Liver (tissue), 9 donors: ENCODE data around the gene TINAGL1. TPM values are rescaled to one million over a fixed set of nuclear protein-coding genes. Genes with fewer than 3 reads are reported as not detected.

Source experiments
- DNase-seq: peaks from one replicate; pipeline ENCODE4 v3.0.0-alpha.2; 2017; ENCODE audit warnings: low spot score
- H3K27ac ChIP-seq, 2 donors: one replicate each; pipeline ENCODE4 v1.7.0; 2013; ENCODE audit warnings: inconsistent platforms in 2 of 2, low read length in 2 of 2, control low read depth in 1 of 2, low read depth in 1 of 2, mild to moderate bottlenecking in 1 of 2
- H3K27me3 ChIP-seq, 4 donors: one replicate each; pipeline versions ENCODE4 v1.6.1 to v1.7.0; 2013; ENCODE audit warnings: low read length in 3 of 4, inconsistent platforms in 1 of 4, mild to moderate bottlenecking in 1 of 4, moderate library complexity in 1 of 4; ENCODE audit not compliant: control insufficient read depth in 4 of 4, insufficient read depth in 4 of 4
- H3K36me3 ChIP-seq, 4 donors: one replicate each; pipeline versions ENCODE4 v1.6.1 to v1.7.0; 2013; ENCODE audit warnings: low read length in 3 of 4, mild to moderate bottlenecking in 3 of 4, low read depth in 1 of 4, moderate library complexity in 1 of 4; ENCODE audit not compliant: control insufficient read depth in 4 of 4, insufficient read depth in 3 of 4
- H3K4me1 ChIP-seq, 4 donors: one replicate each; pipeline versions ENCODE4 v1.6.1 to v1.7.0; 2013; ENCODE audit warnings: low read length in 3 of 4, mild to moderate bottlenecking in 3 of 4, moderate library complexity in 1 of 4; ENCODE audit not compliant: control insufficient read depth in 4 of 4, insufficient read depth in 4 of 4
- H3K4me3 ChIP-seq, 3 donors: one replicate each; pipeline versions ENCODE4 v1.6.1 to v1.7.0; 2013; ENCODE audit warnings: low read length in 3 of 3, control low read depth in 1 of 3, low read depth in 1 of 3, mild to moderate bottlenecking in 1 of 3
- H3K9ac ChIP-seq, 2 donors: one replicate each; pipeline ENCODE4 v1.7.0; 2013; ENCODE audit warnings: low read length in 2 of 2, mild to moderate bottlenecking in 2 of 2, moderate library complexity in 2 of 2, control low read depth in 1 of 2, low read depth in 1 of 2
- H3K9me3 ChIP-seq, 4 donors: one replicate each; pipeline versions ENCODE4 v1.6.1 to v1.7.0; 2013; ENCODE audit warnings: low read length in 3 of 4; ENCODE audit not compliant: control insufficient read depth in 4 of 4
- EGR1 ChIP-seq, 2 donors: IDR thresholded peaks; 2 replicates each; pipeline ENCODE4 v1.6.1; 2016 to 2018; ENCODE audit warnings: antibody characterized with exemption in 2 of 2, low read depth in 2 of 2
- FOXA1 ChIP-seq: IDR thresholded peaks from 2 replicates; pipeline ENCODE4 v1.6.1; 2016; ENCODE audit warnings: antibody characterized with exemption
- FOXA2 ChIP-seq: IDR thresholded peaks from 2 replicates; pipeline ENCODE4 v1.6.1; 2016; ENCODE audit warnings: antibody characterized with exemption
- GABPA ChIP-seq, 2 donors: IDR thresholded peaks in 1 of 2; conservative IDR thresholded peaks in 1 of 2; 2 replicates each; pipeline ENCODE4 v1.6.1; 2016; ENCODE audit warnings: antibody characterized with exemption in 2 of 2, mild to moderate bottlenecking in 1 of 2, moderate library complexity in 1 of 2
- HNF4A ChIP-seq, 2 donors: conservative IDR thresholded peaks; 2 replicates each; pipeline ENCODE4 v1.6.1; 2016; ENCODE audit warnings: antibody characterized with exemption in 2 of 2, mild to moderate bottlenecking in 2 of 2
- HNF4G ChIP-seq: IDR thresholded peaks from 2 replicates; pipeline ENCODE4 v1.6.1; 2016; ENCODE audit warnings: antibody characterized with exemption
- JUND ChIP-seq, 2 donors: IDR thresholded peaks; 2 replicates each; pipeline ENCODE4 v1.6.1; 2016; ENCODE audit warnings: antibody characterized with exemption in 2 of 2
- NR2F2 ChIP-seq: IDR thresholded peaks from 2 replicates; pipeline ENCODE4 v1.6.1; 2016; ENCODE audit warnings: antibody characterized with exemption
- RAD21 ChIP-seq, 2 donors: IDR thresholded peaks; 2 replicates each; pipeline ENCODE4 v1.6.1; 2016; ENCODE audit warnings: antibody characterized with exemption in 2 of 2, mild to moderate bottlenecking in 2 of 2
- RXRA ChIP-seq, 2 donors: IDR thresholded peaks; 2 replicates each; pipeline ENCODE4 v1.6.1; 2017 to 2018; ENCODE audit warnings: antibody characterized with exemption in 2 of 2, mild to moderate bottlenecking in 1 of 2
- SP1 ChIP-seq: IDR thresholded peaks from 2 replicates; pipeline ENCODE4 v1.6.1; 2018; ENCODE audit warnings: antibody characterized with exemption, mild to moderate bottlenecking
- TAF1 ChIP-seq: conservative IDR thresholded peaks from 2 replicates; pipeline ENCODE4 v1.6.1; 2016; ENCODE audit warnings: antibody characterized with exemption, mild to moderate bottlenecking
- YY1 ChIP-seq: IDR thresholded peaks from 2 replicates; pipeline ENCODE4 v1.6.1; 2016; ENCODE audit warnings: antibody characterized with exemption, mild to moderate bottlenecking
- WGBS: extraction: QIAGEN DNeasy Blood & Tissue Kit; methylation state at CpG from one replicate; pipeline ENCODE4 v1.1.7; 2013; 5-methylcytosine and 5-hydroxymethylcytosine counted together
- polyA plus RNA-seq, 2 donors: library from polyadenylated mRNA; stranded (reverse) in 1 of 2; unstranded in 1 of 2; fragments of 200-250 nt in 1 of 2; fragments of >200 nt in 1 of 2; fragmentation: Nextera tagmentation in 1 of 2; extraction: Ambion mirVana in 1 of 2; gene quantifications; one replicate each; pipeline versions ENCODE4 v1.2.1 to v1.2.3, GENCODE V29; 2013 to 2015
- total RNA-seq, 2 donors: library from RNA; depleted of rRNA; stranded (reverse); fragments of >200 nt; gene quantifications; one replicate each; pipeline ENCODE4 v1.2.3, GENCODE V29; 2014
- TF ChIP-seq, protein P1 (sequence below): IDR thresholded peaks from 2 replicates; pipeline ENCODE4 v1.6.1; 2016; ENCODE audit warnings: antibody characterized with exemption, mild to moderate bottlenecking
- TF ChIP-seq, protein P2 (sequence below): fragments of 150-350 bp; IDR thresholded peaks from 2 replicates; pipeline ENCODE4 v1.5.1; 2017; ENCODE audit warnings: improper control_type of control experiment, low read depth, low read length; ENCODE audit not compliant: missing input control
- TF ChIP-seq, protein P3 (sequence below): IDR thresholded peaks from 2 replicates; pipeline ENCODE4 v1.6.1; 2016; ENCODE audit warnings: antibody characterized with exemption
- TF ChIP-seq, protein P4 (sequence below): IDR thresholded peaks from 2 replicates; pipeline ENCODE4 v1.6.1; 2016; ENCODE audit warnings: antibody characterized with exemption
- TF ChIP-seq, protein P5 (sequence below): IDR thresholded peaks from 2 replicates; pipeline ENCODE4 v1.6.1; 2016; ENCODE audit warnings: antibody characterized with exemption
- donor health status: healthy.
- donor health status: healthy.
- donor health status: healthy.
- donor health status: healthy.
- donor health status: healthy.

The TINAGL1 gene
- total and polyA plus RNA-seq, 4 donors: 8.7 to 52.9 (median 25.6) TPM

DNA sequence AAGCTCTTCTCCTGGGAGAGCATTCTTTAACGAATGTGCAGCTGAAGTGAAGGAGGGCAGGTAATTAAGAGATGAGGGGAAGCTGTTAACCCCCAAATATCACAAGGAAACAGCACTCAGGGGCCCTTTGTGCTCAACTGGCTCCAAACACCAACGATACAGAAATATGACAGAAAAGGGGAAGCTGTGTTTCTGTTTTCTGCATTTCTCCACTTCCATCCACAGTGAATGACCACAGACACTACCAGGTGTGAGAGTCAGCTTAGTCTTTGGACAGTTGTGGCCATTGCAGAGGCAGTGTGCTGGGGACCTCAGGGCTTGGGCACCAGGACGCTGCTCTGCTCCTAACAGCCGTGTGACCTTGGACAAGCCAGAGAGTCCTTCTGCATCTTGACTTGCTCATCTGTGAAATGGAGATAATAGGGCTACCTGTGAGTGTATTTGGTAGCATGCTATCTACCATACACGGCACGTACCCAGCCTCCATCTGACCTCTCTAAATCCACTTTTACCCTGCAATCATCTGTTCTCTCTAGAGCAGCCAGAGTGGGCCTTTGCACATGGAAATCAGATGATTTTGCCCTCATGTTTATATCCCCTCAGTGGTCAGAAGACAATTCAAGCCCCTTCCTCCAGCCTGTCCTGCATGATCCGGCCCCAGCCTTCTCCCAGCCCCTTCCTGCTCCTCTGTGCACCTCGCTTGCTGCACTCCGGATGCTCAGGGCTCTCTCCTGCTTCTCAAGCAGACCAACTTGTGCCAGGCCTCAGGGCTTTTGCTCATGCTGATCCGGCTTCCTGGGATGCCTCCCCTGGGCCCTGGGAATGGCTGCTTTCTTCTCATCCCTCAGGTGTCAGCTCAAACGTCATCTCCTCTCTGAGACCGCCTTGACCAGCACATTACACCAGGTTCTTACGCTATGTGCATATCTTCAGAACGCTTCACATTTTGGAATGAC, 4.7 kb upstream of the TINAGL1 start (continued):
- TF ChIP-seq, protein P1, sequence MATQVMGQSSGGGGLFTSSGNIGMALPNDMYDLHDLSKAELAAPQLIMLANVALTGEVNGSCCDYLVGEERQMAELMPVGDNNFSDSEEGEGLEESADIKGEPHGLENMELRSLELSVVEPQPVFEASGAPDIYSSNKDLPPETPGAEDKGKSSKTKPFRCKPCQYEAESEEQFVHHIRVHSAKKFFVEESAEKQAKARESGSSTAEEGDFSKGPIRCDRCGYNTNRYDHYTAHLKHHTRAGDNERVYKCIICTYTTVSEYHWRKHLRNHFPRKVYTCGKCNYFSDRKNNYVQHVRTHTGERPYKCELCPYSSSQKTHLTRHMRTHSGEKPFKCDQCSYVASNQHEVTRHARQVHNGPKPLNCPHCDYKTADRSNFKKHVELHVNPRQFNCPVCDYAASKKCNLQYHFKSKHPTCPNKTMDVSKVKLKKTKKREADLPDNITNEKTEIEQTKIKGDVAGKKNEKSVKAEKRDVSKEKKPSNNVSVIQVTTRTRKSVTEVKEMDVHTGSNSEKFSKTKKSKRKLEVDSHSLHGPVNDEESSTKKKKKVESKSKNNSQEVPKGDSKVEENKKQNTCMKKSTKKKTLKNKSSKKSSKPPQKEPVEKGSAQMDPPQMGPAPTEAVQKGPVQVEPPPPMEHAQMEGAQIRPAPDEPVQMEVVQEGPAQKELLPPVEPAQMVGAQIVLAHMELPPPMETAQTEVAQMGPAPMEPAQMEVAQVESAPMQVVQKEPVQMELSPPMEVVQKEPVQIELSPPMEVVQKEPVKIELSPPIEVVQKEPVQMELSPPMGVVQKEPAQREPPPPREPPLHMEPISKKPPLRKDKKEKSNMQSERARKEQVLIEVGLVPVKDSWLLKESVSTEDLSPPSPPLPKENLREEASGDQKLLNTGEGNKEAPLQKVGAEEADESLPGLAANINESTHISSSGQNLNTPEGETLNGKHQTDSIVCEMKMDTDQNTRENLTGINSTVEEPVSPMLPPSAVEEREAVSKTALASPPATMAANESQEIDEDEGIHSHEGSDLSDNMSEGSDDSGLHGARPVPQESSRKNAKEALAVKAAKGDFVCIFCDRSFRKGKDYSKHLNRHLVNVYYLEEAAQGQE: no peak
- TF ChIP-seq FOXA2 (no peak), HNF4A (conservative IDR thresholded peaks at IDR 0.05) (no peak), NR2F2 (no peak)
- TF ChIP-seq, protein P2, sequence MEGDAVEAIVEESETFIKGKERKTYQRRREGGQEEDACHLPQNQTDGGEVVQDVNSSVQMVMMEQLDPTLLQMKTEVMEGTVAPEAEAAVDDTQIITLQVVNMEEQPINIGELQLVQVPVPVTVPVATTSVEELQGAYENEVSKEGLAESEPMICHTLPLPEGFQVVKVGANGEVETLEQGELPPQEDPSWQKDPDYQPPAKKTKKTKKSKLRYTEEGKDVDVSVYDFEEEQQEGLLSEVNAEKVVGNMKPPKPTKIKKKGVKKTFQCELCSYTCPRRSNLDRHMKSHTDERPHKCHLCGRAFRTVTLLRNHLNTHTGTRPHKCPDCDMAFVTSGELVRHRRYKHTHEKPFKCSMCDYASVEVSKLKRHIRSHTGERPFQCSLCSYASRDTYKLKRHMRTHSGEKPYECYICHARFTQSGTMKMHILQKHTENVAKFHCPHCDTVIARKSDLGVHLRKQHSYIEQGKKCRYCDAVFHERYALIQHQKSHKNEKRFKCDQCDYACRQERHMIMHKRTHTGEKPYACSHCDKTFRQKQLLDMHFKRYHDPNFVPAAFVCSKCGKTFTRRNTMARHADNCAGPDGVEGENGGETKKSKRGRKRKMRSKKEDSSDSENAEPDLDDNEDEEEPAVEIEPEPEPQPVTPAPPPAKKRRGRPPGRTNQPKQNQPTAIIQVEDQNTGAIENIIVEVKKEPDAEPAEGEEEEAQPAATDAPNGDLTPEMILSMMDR: no peak

DNA sequence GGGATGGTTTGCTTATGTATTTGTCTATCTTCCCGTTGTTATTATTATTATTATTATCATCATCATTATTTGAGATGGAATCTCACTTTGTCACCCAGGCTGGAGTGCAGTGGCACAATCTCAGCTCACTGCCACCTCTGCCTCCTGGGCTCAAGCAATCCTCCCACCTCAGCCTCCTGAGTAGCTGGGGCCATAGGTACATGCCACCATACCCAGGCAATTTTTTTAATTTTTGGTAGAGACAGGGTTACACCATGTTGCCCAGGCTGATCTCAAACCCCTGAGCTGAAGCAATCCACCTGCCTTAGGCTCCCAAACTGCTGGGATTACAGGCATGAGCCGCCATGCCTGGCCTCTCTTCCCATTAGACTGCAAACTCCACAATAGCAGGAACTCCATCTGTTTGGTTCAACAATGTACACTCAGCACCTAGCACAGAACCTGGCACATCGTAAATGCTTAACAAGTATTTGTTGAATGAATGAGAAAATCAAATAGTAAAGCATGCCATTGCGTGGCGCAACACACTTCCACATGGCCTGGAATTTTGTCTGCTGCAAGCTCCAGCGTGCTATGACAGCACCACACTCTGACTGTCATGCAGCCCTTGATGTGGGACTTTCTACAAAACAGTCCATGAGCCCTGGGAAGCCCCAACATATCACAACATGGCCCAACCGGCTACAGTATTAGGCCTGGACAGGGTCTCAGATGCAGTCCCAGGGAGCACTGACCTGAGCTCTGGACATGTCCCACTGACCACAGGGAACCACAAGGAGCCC, 3.8 kb upstream of the TINAGL1 start:
- no peaks in the 10 kb centered on the region for H3K27me3 ChIP-seq
- no peak for DNase-seq
- peaks cover 0 to 15% (median 7%) of the 10 kb centered on the region in 4 donors for H3K4me1 ChIP-seq
- TF ChIP-seq NR2F2: no peak
- TF ChIP-seq, protein P3, sequence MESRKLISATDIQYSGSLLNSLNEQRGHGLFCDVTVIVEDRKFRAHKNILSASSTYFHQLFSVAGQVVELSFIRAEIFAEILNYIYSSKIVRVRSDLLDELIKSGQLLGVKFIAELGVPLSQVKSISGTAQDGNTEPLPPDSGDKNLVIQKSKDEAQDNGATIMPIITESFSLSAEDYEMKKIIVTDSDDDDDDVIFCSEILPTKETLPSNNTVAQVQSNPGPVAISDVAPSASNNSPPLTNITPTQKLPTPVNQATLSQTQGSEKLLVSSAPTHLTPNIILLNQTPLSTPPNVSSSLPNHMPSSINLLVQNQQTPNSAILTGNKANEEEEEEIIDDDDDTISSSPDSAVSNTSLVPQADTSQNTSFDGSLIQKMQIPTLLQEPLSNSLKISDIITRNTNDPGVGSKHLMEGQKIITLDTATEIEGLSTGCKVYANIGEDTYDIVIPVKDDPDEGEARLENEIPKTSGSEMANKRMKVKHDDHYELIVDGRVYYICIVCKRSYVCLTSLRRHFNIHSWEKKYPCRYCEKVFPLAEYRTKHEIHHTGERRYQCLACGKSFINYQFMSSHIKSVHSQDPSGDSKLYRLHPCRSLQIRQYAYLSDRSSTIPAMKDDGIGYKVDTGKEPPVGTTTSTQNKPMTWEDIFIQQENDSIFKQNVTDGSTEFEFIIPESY: no peak
- no peak for TF ChIP-seq SP1
- no peak for TF ChIP-seq GABPA (IDR thresholded peaks at IDR 0.05 in 1 of 2, conservative IDR thresholded peaks at IDR 0.05 in 1 of 2)
- no peak for TF ChIP-seq HNF4G
- TF ChIP-seq, protein P4, sequence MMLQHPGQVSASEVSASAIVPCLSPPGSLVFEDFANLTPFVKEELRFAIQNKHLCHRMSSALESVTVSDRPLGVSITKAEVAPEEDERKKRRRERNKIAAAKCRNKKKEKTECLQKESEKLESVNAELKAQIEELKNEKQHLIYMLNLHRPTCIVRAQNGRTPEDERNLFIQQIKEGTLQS: no peak
- TF ChIP-seq, protein P2: no peak
- no peak for TF ChIP-seq TAF1
- TF ChIP-seq, protein P5, sequence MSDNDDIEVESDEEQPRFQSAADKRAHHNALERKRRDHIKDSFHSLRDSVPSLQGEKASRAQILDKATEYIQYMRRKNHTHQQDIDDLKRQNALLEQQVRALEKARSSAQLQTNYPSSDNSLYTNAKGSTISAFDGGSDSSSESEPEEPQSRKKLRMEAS: no peak
- no peak for TF ChIP-seq JUND (IDR thresholded peaks at IDR 0.05)
- no peak for TF ChIP-seq FOXA1
- TF ChIP-seq YY1: no peak
- no peak for TF ChIP-seq RXRA (IDR thresholded peaks at IDR 0.05)
- no peak for TF ChIP-seq EGR1 (IDR thresholded peaks at IDR 0.05; ENCODE audit: low read depth in 2 of 2)
- no peak for TF ChIP-seq RAD21 (IDR thresholded peaks at IDR 0.05)
- TF ChIP-seq, protein P1: no peak
- no peak overlapping the region for H3K4me3 ChIP-seq
- no peaks in the 10 kb centered on the region for H3K36me3 ChIP-seq
- no peak overlapping the region for H3K9ac ChIP-seq
- 72% methylated on average over 7 of the region's 7 CpGs for WGBS
- peak overlapping the region in 1 of 2 donors; percentile 31 for H3K27ac ChIP-seq
- H3K9me3 ChIP-seq: no peaks in the 10 kb centered on the region
